GM12878 (cell line): Measurements from ENCODE around the gene CFAP70. TPM values are rescaled to one million over a fixed set of nuclear protein-coding genes. Genes with fewer than 3 reads are reported as not detected.

Source experiments
- ATAC-seq: fragments of 200-7000 bp; cut with Tn5 transposase; 3 replicates; pipeline ENCODE4 v1.9.1; 2020; ENCODE audit warnings: mild to moderate bottlenecking, moderate library complexity
- BruUV-seq: library from RNA; stranded (reverse); fragments of 400-500 nt; replicated peaks from 2 replicates; lab custom pipeline; 2021; lab: Mats Ljungman, UMichigan
- CTCF ChIA-PET: fragments of 300-600 bp; sonication (Branson Sonifier 250); formaldehyde crosslinking; extraction: SDS; loops from one replicate; lab custom pipeline; 2021; ENCODE audit warnings: inconsistent platforms; lab: Yijun Ruan, JAX
- POLR2A ChIA-PET: fragments of 350-600 bp; formaldehyde crosslinking; extraction: SDS; loops from one replicate; lab custom pipeline; 2021; ENCODE audit warnings: inconsistent platforms; lab: Charles Lee
- RAD21 ChIA-PET: fragments of 300-600 bp; sonication (Branson Sonifier 250); formaldehyde crosslinking; loops from one replicate; lab custom pipeline; 2023; ENCODE audit warnings: antibody characterized with exemption; ENCODE audit not compliant: unreplicated experiment; lab: Charles Lee
- SMC1A ChIA-PET: fragments of 300-600 bp; sonication (Branson Sonifier 250); formaldehyde crosslinking; loops from one replicate; lab custom pipeline; 2023; ENCODE audit not compliant: unreplicated experiment, uncharacterized antibody; lab: Charles Lee
- DNase-seq: peaks from one replicate; pipeline ENCODE4 v3.0.0-alpha.2; 2011; ENCODE audit warnings: low read depth, low spot score
- FAIRE-seq: peaks from 3 replicates; lab custom pipeline; 2011; peaks lifted over from hg19 to GRCh38; lab: Jason Lieb, UNC
- H2AFZ ChIP-seq: 2 replicates; pipeline ENCODE4 v1.6.0; 2011; ENCODE audit warnings: low read depth, low read length, control low read depth; ENCODE audit not compliant: control insufficient read depth
- H3K27ac ChIP-seq: 2 replicates; pipeline ENCODE4 v1.5.1; 2011; ENCODE audit warnings: control low read depth; ENCODE audit not compliant: control insufficient read depth, insufficient read depth
- H3K27me3 ChIP-seq, 2 experiments: replicated peaks in 1 of 2; 2 replicates each; pipeline versions ENCODE4 v1.6.0 to v1.6.1; 2011; ENCODE audit warnings: low read length in 1 of 2; ENCODE audit not compliant: control insufficient read depth in 2 of 2, insufficient read depth in 2 of 2
- H3K36me3 ChIP-seq, 2 experiments: 2 replicates each; pipeline ENCODE4 v1.5.1; 2011; ENCODE audit warnings: low read length in 1 of 2; ENCODE audit not compliant: control insufficient read depth in 2 of 2, insufficient read depth in 2 of 2
- H3K4me1 ChIP-seq: 2 replicates; pipeline ENCODE4 v1.6.1; 2011; ENCODE audit warnings: mild to moderate bottlenecking, low read length, moderate library complexity, mixed read lengths; ENCODE audit not compliant: control insufficient read depth, insufficient read depth
- H3K4me2 ChIP-seq: 2 replicates; pipeline ENCODE4 v1.6.0; 2011; ENCODE audit warnings: control low read depth; ENCODE audit not compliant: control insufficient read depth, insufficient read depth
- H3K4me3 ChIP-seq: fragments of 200-600 bp; sonication (generic); 2 replicates; pipeline ENCODE4 v1.5.1; 2016
- H3K79me2 ChIP-seq: 2 replicates; pipeline ENCODE4 v1.6.0; 2011; ENCODE audit warnings: low read length; ENCODE audit not compliant: control insufficient read depth, insufficient read depth
- H3K9ac ChIP-seq: 2 replicates; pipeline ENCODE4 v1.8.0; 2011; ENCODE audit warnings: low read length, control low read depth, mixed read lengths; ENCODE audit not compliant: control insufficient read depth, insufficient read depth
- H3K9me3 ChIP-seq: replicated peaks from 3 replicates; pipeline ENCODE4 v1.5.1; 2011; ENCODE audit warnings: mild to moderate bottlenecking, low read length; ENCODE audit not compliant: control insufficient read depth, insufficient read depth
- H4K20me1 ChIP-seq: 2 replicates; pipeline ENCODE4 v1.6.0; 2011; ENCODE audit not compliant: control insufficient read depth, insufficient read depth
- BRCA1 ChIP-seq: IDR thresholded peaks from 2 replicates; pipeline ENCODE4 v1.6.1; 2011; ENCODE audit warnings: low read depth, low read length, improper control_type of control experiment
- EED ChIP-seq: sonication (generic); IDR thresholded peaks from 2 replicates; pipeline ENCODE4 v1.6.1; 2016; ENCODE audit warnings: antibody characterized with exemption, low read depth
- EGR1 ChIP-seq, 2 experiments: IDR thresholded peaks; 1 replicate in 1 of 2; 2 replicates in 1 of 2; pipeline ENCODE4 v1.6.1; 2011 to 2012; ENCODE audit warnings: low read depth in 2 of 2, low read length in 2 of 2, borderline replicate concordance in 1 of 2, mild to moderate bottlenecking in 1 of 2, moderate library complexity in 1 of 2
- ESRRA ChIP-seq: IDR thresholded peaks from 2 replicates; pipeline ENCODE4 v1.6.1; 2012; ENCODE audit warnings: mild to moderate bottlenecking, low read length, improper control_type of control experiment
- FOXM1 ChIP-seq: IDR thresholded peaks from 2 replicates; pipeline ENCODE4 v1.6.1; 2012; ENCODE audit warnings: low read depth, mild to moderate bottlenecking, inconsistent platforms, low read length, moderate library complexity
- KDM1A ChIP-seq: fragments of 200-600 bp; sonication (generic); IDR thresholded peaks from 2 replicates; pipeline ENCODE4 v1.6.1; 2016; ENCODE audit warnings: borderline replicate concordance
- MXI1 ChIP-seq: fragments of 150-350 bp; IDR thresholded peaks from 2 replicates; pipeline ENCODE4 v1.6.1; 2011; ENCODE audit warnings: low read depth, mild to moderate bottlenecking, inconsistent platforms, low read length, improper control_type of control experiment
- POLR2AphosphoS2 ChIP-seq: IDR thresholded peaks from 2 replicates; pipeline ENCODE4 v1.6.1; 2011; ENCODE audit warnings: low read depth, mild to moderate bottlenecking, low read length, improper control_type of control experiment, moderate library complexity
- RCOR1 ChIP-seq: conservative IDR thresholded peaks from 2 replicates; pipeline ENCODE4 v1.6.1; 2012; ENCODE audit warnings: low read depth, low read length, improper control_type of control experiment
- RELA ChIP-seq: fragments of 450-650 bp; IDR thresholded peaks from 2 replicates; pipeline ENCODE4 v1.8.0; 2014; ENCODE audit warnings: borderline replicate concordance; ENCODE audit not compliant: partially characterized antibody
- SMARCA5 ChIP-seq: fragments of 450-650 bp; IDR thresholded peaks from 2 replicates; pipeline ENCODE4 v1.6.1; 2017; ENCODE audit warnings: mild to moderate bottlenecking
- SP1 ChIP-seq: IDR thresholded peaks from one replicate; pipeline ENCODE4 v1.6.1; 2011; ENCODE audit warnings: low read depth, low read length
- SREBF2 ChIP-seq: IDR thresholded peaks from 2 replicates; pipeline ENCODE4 v1.6.1; 2012; ENCODE audit warnings: mild to moderate bottlenecking, low read length
- WRNIP1 ChIP-seq: IDR thresholded peaks from 2 replicates; pipeline ENCODE4 v1.6.1; 2011; ENCODE audit warnings: low read depth, low read length, improper control_type of control experiment, borderline replicate concordance
- YY1 ChIP-seq: IDR thresholded peaks from 2 replicates; pipeline ENCODE4 v1.6.1; 2011; ENCODE audit warnings: low read depth, mild to moderate bottlenecking, low read length
- in situ Hi-C: fragments of 300-500 bp; cut with MboI; formaldehyde crosslinking; loops from 9 replicates; pipeline ENCODE4 v1.14.3; 2018; ENCODE audit warnings: mixed read lengths
- intact Hi-C: fragments of 100-400 bp; cut with micrococcal nuclease; formaldehyde crosslinking; loops from one replicate; pipeline ENCODE4 v1.14.2; 2022; ENCODE audit not compliant: unreplicated experiment
- polyA plus RNA-seq, 11 experiments: library from polyadenylated mRNA; depleted of rRNA in 4 of 11; unstranded in 6 of 11; stranded (reverse) in 5 of 11; fragments of >200 nt; fragmentation: Nextera tagmentation in 4 of 11; fragmentation: Illumina TruSeq in 1 of 11; extraction: Ambion mirVana in 4 of 11; extraction: Trizol in 1 of 11; gene quantifications; 1 replicate in 1 of 11; 2 replicates in 10 of 11; pipeline versions ENCODE4 v1.2.1 to v1.2.3, GENCODE V29; 2011 to 2016; ENCODE audit warnings: inconsistent platforms in 2 of 11, missing spikeins in 2 of 11, low read depth in 1 of 11
- total RNA-seq, 4 experiments: library from RNA; depleted of rRNA in 3 of 4; stranded (reverse); fragments of >200 nt in 3 of 4; fragmentation: Illumina TruSeq in 1 of 4; extraction: Trizol in 1 of 4; gene quantifications; 2 replicates each; pipeline versions ENCODE4 v1.2.1 to v1.2.3, GENCODE V29; 2013 to 2021
- TF ChIP-seq, protein P1 (sequence below): fragments of 450-650 bp; IDR thresholded peaks from 2 replicates; pipeline ENCODE4 v1.6.1; 2017; ENCODE audit warnings: mild to moderate bottlenecking, low read depth, inconsistent platforms; ENCODE audit not compliant: poor library complexity, severe bottlenecking

CFAP70 gene
- total and polyA plus RNA-seq, 10 of the 15 experiments (the other 5 are each of a cell fraction or from before 2014, with no cell fraction given): 0.21 to 1.1 (median 0.42) TPM

DNA sequence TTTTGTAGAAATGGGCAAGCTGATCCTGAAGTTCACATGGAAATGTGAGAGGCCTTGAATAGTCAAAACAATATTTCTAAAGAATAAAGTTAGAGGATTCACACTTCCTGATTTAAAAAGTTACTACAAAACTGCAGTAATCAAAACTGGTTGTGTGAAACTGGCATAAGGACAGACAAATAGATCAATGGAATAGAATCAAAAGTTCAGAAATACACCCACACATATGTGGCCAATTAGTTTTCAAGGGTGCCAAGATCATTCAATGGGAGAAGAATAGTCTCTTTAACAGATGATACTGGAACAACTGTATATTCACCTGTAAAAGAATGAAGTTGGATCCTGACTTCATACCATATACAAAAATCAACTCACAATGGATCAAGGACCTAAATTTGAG, 139.3 kb downstream of the CFAP70 start:
- Histone ChIP-seq H3K27me3 (no peaks in the 10 kb centered on the region), H4K20me1 (no peaks in the 10 kb centered on the region), H3K4me3 (no peak overlapping the region), H2AFZ (no peak overlapping the region), H3K9ac (no peak overlapping the region), H3K79me2 (no peaks in the 10 kb centered on the region), H3K4me2 (no peak overlapping the region), H3K27ac (no peak overlapping the region), H3K9me3 (no peaks in the 10 kb centered on the region; the same call in 2 of the 3 replicates), H3K4me1 (no peaks in the 10 kb centered on the region), H3K36me3 (peaks cover 0 to 11% of the 10 kb centered on the region in 2 experiments; a peak in 3 of 4 replicates)
- FAIRE-seq: no peak
- no peak for DNase-seq
- intact Hi-C loops (no loop called here), in situ Hi-C loops (no loop called here)
- BruUV-seq: no TSS peak
- ChIA-PET CTCF (interaction anchor here (0.9 to 1.4 kb wide), 5 partner anchors 21 to 48 kb away, joined by 3 to 6 read pairs (median 3); partner anchors contain the start of gene DNAJC9), POLR2A (no interaction called here), RAD21 (no interaction called here), SMC1A (interaction anchor here (1.0 kb wide), 1 partner anchor 122 kb away, joined by 3 read pairs; the partner anchor contains the start of gene P4HA1)
- no peak for ATAC-seq
- TF ChIP-seq MXI1: no peak
- no peak for TF ChIP-seq KDM1A
- no peak for TF ChIP-seq YY1
- TF ChIP-seq EGR1 (IDR thresholded peaks at IDR 0.05; ENCODE audit: borderline replicate concordance in 1 of 2, low read depth in 2 of 2, low read length in 2 of 2): no peak
- no peak for TF ChIP-seq FOXM1
- no peak for TF ChIP-seq WRNIP1
- TF ChIP-seq SMARCA5: no peak
- no peak for TF ChIP-seq SP1
- TF ChIP-seq, protein P1, sequence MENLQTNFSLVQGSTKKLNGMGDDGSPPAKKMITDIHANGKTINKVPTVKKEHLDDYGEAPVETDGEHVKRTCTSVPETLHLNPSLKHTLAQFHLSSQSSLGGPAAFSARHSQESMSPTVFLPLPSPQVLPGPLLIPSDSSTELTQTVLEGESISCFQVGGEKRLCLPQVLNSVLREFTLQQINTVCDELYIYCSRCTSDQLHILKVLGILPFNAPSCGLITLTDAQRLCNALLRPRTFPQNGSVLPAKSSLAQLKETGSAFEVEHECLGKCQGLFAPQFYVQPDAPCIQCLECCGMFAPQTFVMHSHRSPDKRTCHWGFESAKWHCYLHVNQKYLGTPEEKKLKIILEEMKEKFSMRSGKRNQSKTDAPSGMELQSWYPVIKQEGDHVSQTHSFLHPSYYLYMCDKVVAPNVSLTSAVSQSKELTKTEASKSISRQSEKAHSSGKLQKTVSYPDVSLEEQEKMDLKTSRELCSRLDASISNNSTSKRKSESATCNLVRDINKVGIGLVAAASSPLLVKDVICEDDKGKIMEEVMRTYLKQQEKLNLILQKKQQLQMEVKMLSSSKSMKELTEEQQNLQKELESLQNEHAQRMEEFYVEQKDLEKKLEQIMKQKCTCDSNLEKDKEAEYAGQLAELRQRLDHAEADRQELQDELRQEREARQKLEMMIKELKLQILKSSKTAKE: no peak
- TF ChIP-seq RELA: no peak
- TF ChIP-seq RCOR1: no peak
- TF ChIP-seq POLR2AphosphoS2: no peak
- TF ChIP-seq EED: no peak
- no peak for TF ChIP-seq ESRRA
- TF ChIP-seq SREBF2: no peak
- TF ChIP-seq BRCA1: no peak
